ENCODE data around the gene SORBS2.

DNA sequence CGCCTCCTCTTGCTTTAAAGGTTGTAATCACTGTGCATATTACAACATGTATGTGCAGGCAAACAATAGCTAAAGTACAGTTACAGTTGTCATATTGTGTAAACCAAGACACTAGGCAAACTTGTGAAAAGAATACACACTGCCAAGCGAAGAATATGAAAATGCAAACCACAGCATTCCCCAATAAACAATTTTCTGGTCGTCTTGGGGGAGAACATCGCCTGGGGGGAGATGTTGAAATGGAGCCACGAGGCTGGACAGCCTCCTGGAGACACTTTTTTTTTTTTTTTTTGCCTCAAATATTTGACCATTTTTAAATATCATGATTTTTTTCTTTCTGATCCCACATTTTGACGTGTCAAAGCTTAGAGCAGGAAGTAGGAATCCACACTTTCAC is 225.0 kb downstream of the SORBS2 start:
- TF ChIP-seq, protein P1, sequence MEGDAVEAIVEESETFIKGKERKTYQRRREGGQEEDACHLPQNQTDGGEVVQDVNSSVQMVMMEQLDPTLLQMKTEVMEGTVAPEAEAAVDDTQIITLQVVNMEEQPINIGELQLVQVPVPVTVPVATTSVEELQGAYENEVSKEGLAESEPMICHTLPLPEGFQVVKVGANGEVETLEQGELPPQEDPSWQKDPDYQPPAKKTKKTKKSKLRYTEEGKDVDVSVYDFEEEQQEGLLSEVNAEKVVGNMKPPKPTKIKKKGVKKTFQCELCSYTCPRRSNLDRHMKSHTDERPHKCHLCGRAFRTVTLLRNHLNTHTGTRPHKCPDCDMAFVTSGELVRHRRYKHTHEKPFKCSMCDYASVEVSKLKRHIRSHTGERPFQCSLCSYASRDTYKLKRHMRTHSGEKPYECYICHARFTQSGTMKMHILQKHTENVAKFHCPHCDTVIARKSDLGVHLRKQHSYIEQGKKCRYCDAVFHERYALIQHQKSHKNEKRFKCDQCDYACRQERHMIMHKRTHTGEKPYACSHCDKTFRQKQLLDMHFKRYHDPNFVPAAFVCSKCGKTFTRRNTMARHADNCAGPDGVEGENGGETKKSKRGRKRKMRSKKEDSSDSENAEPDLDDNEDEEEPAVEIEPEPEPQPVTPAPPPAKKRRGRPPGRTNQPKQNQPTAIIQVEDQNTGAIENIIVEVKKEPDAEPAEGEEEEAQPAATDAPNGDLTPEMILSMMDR (IDR thresholded peaks at IDR 0.05), result no peak
- no peak for TF ChIP-seq POLR2A (IDR thresholded peaks at IDR 0.05)
